PC-3 (cell line): ENCODE data around the gene RRM2.

Source experiments
- EZH2 ChIP-seq: fragments of 300-600 bp; sonication (generic); IDR thresholded peaks from one replicate; pipeline ENCODE4 v1.6.1; 2017; ENCODE audit warnings: antibody characterized with exemption, mild to moderate bottlenecking, low read length; ENCODE audit not compliant: unreplicated experiment
- TF ChIP-seq, protein P1 (sequence below): fragments of 300-600 bp; sonication (generic); conservative IDR thresholded peaks from 2 replicates; pipeline ENCODE4 v1.5.1; 2017; ENCODE audit warnings: antibody characterized with exemption, low read depth, mild to moderate bottlenecking, low read length

DNA sequence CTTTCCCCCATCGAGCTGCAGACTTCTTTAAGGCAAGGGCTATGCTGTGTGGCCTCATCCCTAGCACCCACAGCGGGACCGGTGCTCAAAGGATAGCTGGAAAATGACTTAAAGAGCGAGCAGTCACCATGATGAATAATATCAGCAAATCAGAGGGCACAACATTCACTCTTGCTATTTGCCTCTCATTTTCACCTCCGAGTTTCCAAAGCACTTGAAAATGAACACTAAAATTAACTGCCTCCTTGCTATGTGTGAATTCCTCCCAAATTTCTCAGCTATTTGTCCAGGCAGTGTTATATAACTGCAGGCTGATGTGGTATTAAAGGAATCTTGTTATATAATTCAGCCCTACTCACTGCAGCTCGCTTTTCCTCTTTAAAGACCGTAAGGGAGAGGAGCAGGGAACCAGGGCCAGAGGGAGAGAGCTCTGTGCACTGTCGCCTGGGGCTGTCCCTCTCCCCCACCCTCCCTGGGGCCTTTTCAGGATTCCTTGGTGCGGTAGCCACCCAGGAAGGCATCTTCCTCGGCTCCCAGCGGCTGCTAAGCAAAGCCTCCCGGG, 43.8 kb upstream of the RRM2 start:
- TF ChIP-seq, protein P1, sequence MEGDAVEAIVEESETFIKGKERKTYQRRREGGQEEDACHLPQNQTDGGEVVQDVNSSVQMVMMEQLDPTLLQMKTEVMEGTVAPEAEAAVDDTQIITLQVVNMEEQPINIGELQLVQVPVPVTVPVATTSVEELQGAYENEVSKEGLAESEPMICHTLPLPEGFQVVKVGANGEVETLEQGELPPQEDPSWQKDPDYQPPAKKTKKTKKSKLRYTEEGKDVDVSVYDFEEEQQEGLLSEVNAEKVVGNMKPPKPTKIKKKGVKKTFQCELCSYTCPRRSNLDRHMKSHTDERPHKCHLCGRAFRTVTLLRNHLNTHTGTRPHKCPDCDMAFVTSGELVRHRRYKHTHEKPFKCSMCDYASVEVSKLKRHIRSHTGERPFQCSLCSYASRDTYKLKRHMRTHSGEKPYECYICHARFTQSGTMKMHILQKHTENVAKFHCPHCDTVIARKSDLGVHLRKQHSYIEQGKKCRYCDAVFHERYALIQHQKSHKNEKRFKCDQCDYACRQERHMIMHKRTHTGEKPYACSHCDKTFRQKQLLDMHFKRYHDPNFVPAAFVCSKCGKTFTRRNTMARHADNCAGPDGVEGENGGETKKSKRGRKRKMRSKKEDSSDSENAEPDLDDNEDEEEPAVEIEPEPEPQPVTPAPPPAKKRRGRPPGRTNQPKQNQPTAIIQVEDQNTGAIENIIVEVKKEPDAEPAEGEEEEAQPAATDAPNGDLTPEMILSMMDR: no peak
- no peak for TF ChIP-seq EZH2
